GM12873 (cell line): Measurements from ENCODE around the gene STK38L.

Experiments used
- TF ChIP-seq, protein P1 (sequence below): IDR thresholded peaks from 2 replicates; pipeline ENCODE4 v1.5.1; 2012; ENCODE audit warnings: low read depth, mild to moderate bottlenecking, moderate library complexity, low read length, control low read depth; ENCODE audit not compliant: insufficient read depth; ENCODE audit errors: missing control alignments

STK38L gene

DNA sequence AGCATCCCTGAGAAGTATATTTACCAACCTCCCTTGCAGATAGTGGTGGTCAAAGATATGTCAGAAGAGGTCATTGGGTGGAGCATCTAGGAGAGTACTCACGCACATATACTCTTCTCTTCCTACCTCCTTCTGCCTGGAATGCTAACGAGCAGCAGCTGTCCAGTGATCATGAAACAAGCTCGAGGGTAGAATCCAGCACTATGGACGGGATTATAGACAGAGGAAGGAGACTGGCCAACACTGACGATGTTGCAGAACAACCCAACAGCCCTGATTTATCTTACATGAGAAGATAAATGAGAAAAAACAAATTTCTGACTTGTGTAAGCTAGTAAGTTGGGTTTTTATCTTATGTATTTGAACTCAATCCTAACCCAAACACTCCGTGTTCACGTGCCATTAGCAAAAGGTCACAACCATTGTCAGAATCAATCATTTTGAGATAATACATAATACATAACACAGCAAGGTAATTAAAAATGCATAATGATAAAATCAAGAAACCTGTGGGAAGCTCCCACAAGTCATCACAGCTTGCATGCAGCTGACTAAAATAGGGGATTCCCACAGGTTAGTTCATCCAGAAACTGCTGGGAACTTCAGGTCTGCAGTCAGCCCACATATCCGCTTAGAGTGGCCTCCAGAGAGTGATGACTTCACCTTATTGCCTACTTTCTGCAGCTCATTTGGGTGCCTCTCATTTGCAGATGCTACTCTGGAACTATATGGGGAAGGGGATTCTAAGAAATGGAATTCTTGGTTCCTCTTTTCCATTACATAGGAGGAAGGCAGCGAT, 36.3 kb upstream of the STK38L start:
- TF ChIP-seq, protein P1, sequence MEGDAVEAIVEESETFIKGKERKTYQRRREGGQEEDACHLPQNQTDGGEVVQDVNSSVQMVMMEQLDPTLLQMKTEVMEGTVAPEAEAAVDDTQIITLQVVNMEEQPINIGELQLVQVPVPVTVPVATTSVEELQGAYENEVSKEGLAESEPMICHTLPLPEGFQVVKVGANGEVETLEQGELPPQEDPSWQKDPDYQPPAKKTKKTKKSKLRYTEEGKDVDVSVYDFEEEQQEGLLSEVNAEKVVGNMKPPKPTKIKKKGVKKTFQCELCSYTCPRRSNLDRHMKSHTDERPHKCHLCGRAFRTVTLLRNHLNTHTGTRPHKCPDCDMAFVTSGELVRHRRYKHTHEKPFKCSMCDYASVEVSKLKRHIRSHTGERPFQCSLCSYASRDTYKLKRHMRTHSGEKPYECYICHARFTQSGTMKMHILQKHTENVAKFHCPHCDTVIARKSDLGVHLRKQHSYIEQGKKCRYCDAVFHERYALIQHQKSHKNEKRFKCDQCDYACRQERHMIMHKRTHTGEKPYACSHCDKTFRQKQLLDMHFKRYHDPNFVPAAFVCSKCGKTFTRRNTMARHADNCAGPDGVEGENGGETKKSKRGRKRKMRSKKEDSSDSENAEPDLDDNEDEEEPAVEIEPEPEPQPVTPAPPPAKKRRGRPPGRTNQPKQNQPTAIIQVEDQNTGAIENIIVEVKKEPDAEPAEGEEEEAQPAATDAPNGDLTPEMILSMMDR: no peak

DNA sequence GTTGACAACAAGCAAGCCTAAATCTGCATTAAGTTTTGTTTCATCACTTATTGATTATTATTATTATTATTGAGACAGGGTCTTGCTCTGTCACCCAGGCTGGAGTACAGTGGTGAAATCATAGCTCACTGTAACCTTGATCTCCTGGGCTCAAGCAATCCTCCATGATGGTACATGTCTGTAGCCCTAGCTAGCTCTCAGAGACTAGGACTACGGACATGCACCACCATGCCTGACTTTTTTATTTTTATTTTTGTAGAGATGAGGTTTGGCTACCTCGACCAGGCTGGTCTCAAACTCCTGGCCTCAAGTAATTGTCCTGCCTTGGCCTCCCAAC, 35.7 kb upstream of the STK38L start:
- TF ChIP-seq, protein P1: no peak

DNA sequence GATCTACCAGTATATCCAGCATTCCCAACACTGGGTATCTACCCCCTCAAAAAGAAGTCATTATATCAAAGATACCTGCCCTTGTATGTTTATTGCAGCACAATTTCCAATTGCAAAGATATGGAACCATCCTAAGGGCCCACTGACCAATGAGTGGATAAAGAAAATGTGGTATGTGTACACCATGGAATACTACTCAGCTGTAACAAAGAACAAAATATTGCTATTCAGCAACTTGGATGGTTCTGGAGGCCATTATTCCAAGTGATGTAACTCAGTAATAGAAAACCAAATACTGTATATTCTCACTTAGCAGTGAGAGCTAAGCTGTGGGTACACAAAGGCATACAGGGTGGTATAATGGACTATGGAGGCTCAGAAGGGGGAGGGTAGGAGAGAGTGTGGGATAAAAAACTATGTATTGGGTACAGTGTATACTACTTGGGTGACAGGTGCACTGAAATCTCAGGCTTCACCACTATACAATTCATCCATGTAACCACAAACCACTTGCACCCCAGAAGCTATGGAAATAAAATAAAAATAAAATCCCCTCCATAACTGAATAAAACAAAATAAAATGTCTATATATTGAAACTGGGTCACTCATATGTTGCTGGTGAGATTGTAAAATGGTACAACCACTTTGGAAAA, 34.7 kb upstream of the STK38L start:
- TF ChIP-seq, protein P1: no peak

DNA sequence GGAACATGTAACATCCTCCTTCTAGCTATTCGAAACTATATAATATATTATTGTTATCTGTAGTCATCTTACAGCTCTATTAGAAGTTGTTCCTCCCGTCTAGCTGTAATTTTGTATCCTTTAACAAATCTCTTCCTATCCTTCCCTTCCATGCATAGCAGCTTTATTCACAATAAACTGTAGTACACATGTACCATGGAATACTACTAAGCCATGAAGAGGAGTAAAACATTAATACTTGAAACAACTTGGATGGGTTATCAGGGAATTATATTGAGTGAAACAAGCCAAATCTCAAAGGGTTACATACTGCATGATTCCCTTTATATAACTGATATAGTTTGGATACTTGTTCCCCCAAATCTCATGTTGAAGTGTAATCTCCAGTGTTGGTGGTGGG, 33.9 kb upstream of the STK38L start:
- TF ChIP-seq, protein P1: no peak

DNA sequence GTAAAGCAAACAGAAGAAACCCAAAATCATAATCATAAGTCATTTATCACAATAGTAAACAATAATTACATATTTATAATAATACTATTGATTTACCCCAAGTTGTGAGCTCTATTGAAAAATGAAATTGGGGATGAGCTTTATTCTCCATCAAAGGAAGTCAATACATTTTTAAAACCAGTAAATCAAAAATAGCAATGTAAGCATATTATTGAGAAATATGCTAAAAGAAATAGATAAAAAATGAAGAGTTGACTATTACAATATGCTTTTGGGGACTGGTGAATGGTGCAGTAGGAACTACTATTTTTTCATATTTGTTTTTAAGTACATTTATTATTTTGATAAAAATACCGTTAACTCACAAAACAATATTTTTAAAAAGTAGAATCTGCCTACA, 31.2 kb upstream of the STK38L start:
- TF ChIP-seq, protein P1: no peak

DNA sequence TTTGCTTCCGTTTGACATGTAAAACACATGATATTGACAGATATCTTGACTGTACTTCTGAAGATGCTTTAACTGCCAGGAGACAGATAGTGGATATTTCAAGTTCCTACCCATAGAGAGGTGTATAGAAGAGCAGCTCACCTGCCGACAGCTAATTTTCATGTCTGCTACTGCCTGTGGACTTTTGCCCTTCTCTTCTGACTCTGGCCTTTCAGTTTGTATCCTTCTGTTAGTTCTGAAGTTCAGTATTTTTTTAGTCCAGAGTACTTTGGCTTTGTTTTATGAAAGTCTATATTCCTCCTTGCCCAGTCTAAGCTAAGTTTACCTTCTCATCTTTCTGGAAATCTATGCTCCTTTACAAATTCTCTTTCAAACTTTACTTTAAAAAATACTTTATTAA, 30.8 kb upstream of the STK38L start:
- TF ChIP-seq, protein P1: no peak

DNA sequence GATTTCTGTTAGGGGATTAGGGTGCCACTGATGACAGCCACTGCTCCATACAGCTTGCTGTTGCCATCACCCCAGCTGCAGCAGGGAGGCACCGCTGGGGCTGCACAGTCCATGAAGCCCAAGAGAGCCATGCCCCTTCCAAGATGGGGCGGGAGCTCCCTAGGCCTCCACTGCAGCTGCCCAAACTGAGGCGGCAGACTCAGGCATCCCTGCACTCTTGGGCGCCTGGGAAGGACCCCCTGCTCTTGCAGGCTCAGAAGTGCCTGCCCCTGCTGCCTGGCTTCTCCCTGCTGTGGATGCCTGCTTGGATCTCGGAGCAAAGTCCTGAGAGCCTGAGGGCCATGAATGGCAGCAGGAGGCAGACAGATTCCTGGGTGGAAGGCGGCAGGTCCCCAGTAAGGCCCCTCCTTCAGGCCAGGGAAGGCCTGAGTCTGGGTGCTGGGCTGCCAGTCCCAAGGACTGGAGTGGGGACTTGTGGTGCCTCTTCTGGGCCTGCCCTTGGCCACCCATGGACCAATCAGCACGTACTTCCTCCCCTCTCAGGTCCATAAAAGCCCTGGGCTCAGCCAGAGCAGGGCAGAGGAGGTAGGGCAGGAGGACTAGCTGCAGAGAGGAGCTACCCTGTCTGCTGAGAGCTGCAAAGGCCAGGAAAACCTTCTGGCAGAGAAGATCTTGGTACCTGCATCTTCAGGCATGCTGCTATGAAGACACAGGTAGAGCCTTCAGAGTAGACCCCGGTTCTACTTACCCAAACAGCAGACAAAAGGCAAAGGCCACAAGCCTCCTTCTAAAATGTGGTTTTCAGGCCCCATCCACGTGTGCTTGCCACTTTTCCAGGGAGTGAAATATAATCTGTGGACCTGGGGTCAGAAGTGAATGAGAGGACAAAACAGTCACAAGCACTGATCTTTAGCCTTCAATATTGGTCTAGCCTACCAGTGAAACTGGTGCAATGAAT, 30.0 kb upstream of the STK38L start:
- TF ChIP-seq, protein P1: no peak
